AG04450 (cell line): Measurements from ENCODE around the gene RGS9. TPM values are rescaled to one million over a fixed set of nuclear protein-coding genes. Genes with fewer than 3 reads are reported as not detected.

Source experiments
- CTCF ChIA-PET: fragments of 300-600, 350-600 bp; formaldehyde crosslinking; extraction: SDS; loops from one replicate; lab custom pipeline; 2022; ENCODE audit warnings: antibody characterized with exemption, inconsistent platforms; lab: Charles Lee
- POLR2A ChIA-PET: fragments of 350-600 bp; formaldehyde crosslinking; extraction: SDS; loops from one replicate; lab custom pipeline; 2021; ENCODE audit warnings: antibody characterized with exemption, inconsistent platforms; lab: Yijun Ruan, JAX
- DNase-seq: peaks from one replicate; pipeline ENCODE4 v3.0.0-alpha.2; 2011; ENCODE audit warnings: low read depth, low spot score
- H3K27ac ChIP-seq: one replicate; pipeline ENCODE4 v1.5.1; 2012; ENCODE audit warnings: low read depth, low read length, control low read depth
- H3K27me3 ChIP-seq: one replicate; pipeline ENCODE4 v1.6.0; 2012; ENCODE audit warnings: low read length; ENCODE audit not compliant: control insufficient read depth, insufficient read depth
- H3K4me3 ChIP-seq: 2 replicates; pipeline ENCODE4 v1.5.1; 2011; ENCODE audit warnings: mild to moderate bottlenecking, low read depth, low read length, control low read depth
- H3K9me3 ChIP-seq: 2 replicates; pipeline ENCODE4 v1.5.1; 2012; ENCODE audit warnings: low read length; ENCODE audit not compliant: control insufficient read depth, insufficient read depth
- CTCF ChIP-seq: IDR thresholded peaks from 2 replicates; pipeline ENCODE4 v1.5.1; 2011; ENCODE audit warnings: low read depth, low read length, control low read depth, inconsistent platforms
- polyA plus RNA-seq: library from polyadenylated mRNA; depleted of rRNA; stranded (reverse); fragments of >200 nt; gene quantifications from 2 replicates; pipeline ENCODE4 v1.2.3, GENCODE V29; 2011

RGS9 gene
- polyA plus RNA-seq, 1 experiment, result 2.1 TPM

- POLR2A ChIA-PET, result no interaction called here
- peaks cover 3% of the 10 kb centered on the region for H3K27me3 ChIP-seq
- no peaks in the 10 kb centered on the region for H3K9me3 ChIP-seq
- no peak overlapping the region for H3K27ac ChIP-seq
- TF ChIP-seq CTCF, result no peak
- CTCF ChIA-PET, result no interaction called here
- no peak for DNase-seq
- H3K4me3 ChIP-seq, result no peak overlapping the region
These were observed 30.4 kb downstream of the RGS9 start for GRCh38 chr17:65167566-65167965.

DNA sequence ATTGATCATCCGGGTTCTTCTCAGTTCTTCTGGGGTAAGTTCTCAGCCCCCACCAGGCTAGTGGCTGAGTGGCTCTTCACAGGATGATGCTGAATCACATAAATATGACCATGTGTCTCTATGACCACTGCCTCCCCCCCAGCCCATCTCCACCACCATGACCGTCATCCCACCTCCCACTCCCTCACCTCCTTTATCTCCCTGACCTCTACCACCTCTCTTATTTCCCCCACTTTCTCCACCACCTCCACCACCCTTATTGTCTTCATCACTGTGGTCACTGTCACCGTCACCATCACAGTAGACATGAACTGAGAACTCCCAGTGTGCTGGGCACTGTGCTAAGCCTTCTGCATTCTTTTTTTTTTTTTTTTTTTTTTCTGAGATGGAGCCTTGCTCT lies 32.5 kb downstream of the RGS9 start:
- H3K4me3 ChIP-seq, result no peak overlapping the region

DNA sequence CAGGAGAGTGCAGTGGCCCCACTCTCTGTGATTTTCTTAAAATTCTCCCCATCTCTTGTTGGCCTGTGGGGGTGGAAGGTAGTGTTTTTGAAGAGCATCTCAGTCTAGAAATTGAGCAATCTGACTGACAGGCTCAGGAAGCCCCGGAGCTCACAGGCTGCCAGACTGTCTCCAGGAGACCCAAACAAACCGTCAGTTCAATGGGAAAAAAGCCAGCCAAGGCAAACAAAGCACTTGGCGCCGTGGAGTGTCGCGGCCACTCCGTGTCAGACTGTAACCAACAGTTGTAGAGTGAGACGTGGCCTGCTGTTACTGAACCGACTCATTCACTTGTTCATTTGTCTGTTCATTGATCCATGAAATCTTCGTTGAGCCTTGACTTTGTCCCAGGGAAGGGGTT lies 33.7 kb downstream of the RGS9 start:
- no peak overlapping the region for H3K4me3 ChIP-seq
- no peaks in the 10 kb centered on the region for H3K9me3 ChIP-seq
- no peak for TF ChIP-seq CTCF
- H3K27ac ChIP-seq, result no peak overlapping the region
- H3K27me3 ChIP-seq, result peaks cover 3% of the 10 kb centered on the region
- DNase-seq, result no peak
- POLR2A ChIA-PET, result no interaction called here
- CTCF ChIA-PET, result interaction anchor here (1.0 kb wide), 1 partner anchor 61 kb away, joined by 3 read pairs; no protein-coding TSS in a partner anchor

More for the DNA sequence above, 32.5 kb downstream of the RGS9 start:
- no peak for DNase-seq
- Histone ChIP-seq H3K27me3 (peaks cover 3% of the 10 kb centered on the region), H3K9me3 (no peaks in the 10 kb centered on the region), H3K27ac (no peak overlapping the region)
- ChIA-PET POLR2A (no interaction called here), CTCF (interaction anchor here (1.0 kb wide), 1 partner anchor 62 kb away, joined by 3 read pairs; no protein-coding TSS in a partner anchor)
- no peak for TF ChIP-seq CTCF

DNA sequence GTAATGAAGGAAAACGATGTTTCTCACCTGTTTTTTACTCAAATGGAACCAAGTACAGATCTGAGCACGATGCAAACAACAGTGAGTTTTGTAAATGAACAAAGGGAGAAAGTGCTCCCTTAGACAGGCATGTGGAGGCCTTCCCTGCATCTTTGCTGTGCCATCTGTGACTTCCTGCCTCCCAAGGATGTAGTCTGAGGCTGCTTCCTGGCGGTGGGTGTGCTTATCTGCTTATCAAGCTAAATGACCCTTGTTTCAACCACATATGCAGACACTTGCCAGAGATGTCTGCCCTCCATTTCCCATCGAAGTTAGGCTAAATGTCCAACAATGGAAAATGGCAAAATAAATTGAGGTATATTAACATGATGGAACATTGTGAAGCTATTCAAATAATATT lies 34.6 kb downstream of the RGS9 start:
- ChIA-PET POLR2A (no interaction called here), CTCF (no interaction called here)
- peaks cover 3% of the 10 kb centered on the region for H3K27me3 ChIP-seq
- DNase-seq, result no peak
- no peak overlapping the region for H3K27ac ChIP-seq
- no peak for TF ChIP-seq CTCF
- no peak overlapping the region for H3K4me3 ChIP-seq
- H3K9me3 ChIP-seq, result no peaks in the 10 kb centered on the region

GRCh38 chr17:65172496-65173136 lies 35.4 kb downstream of the RGS9 start:
- Histone ChIP-seq H3K4me3 (no peak overlapping the region), H3K27me3 (peaks cover 3% of the 10 kb centered on the region), H3K9me3 (no peaks in the 10 kb centered on the region; the same call in 1 of the 2 replicates), H3K27ac (no peak overlapping the region)
- ChIA-PET CTCF (no interaction called here), POLR2A (interaction anchor here (0.5 kb wide), 2 partner anchors 116 to 1112 kb away, joined by 3 to 6 read pairs; partner anchors contain the start of gene GNA13)
- no peak for DNase-seq
- no peak for TF ChIP-seq CTCF
